Activated CD8-positive, alpha-beta memory T cell treated with anti-CD3 and anti-CD28 coated beads, Interleukin-2, amount 50 U/mL, for 48 hours (primary cell): ENCODE data around the gene SMCO2.
"Not testable (repeated sequence)": the region's sequence is repeated elsewhere in the genome, so short reads cannot be mapped to it uniquely, and the experiment has no call there.

Experiments used
- DNase-seq: peaks from one replicate; pipeline ENCODE4 v3.0.0-alpha.2; 2020

The SMCO2 gene

GRCh38 chr12:27530157-27530922, 83.8 kb downstream of the SMCO2 start:
- DNase-seq, result no peak

- DNase-seq, result no peak
These were observed 85.4 kb downstream of the SMCO2 start for GRCh38 chr12:27531896-27532295.

DNA sequence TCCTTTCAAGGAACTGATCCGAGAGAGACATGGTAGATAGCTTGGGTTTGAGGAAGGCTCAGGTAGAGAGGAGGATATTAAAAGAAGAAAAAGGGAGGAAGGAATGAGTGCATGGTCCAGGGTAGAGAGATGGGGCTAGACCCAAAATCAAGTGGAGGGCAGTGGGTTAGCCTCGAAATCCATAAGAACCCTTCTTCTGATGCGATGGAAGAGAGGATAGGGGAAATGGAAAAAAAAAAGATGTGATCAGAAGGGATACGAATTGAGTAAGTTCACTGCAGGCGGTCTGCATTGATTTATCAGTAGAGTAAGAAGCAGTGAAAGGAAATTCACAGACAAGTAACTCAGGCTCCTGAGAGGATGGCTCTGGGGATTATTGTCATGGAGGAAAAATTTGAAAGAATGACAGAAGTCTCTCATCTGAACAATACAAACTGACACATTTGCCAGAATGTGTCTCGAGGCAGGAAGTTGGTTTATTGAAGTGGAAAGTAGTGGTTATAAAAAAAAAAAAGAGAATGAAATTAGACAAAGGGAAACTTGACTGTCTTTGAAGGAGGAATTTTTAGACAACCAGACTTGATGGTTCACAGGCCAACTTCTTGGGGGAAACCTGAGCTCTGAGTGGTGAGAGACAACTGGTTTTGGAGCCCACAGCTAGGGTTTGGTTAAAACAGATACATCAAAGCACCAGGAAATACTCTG, 87.7 kb downstream of the SMCO2 start:
- no peak for DNase-seq

DNA sequence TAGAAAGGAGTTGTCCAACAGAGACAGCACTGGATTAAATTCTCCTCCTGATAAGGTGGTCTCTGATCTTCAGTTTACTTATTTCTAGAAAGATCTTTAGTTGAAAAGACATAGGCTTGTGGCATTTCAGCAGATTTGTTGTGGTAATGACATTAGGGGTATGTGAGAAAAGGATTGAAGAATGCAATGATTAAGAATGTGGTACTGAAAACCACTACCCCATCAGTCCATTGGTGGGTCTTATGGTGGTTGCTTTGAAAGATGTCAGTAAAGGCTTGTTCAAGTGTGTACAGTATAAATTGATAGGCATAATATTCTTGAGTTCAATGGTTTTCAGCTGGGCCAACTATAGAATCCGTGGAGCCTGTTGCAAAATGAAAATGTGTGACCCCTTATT, 88.2 kb downstream of the SMCO2 start:
- DNase-seq, result no peak

- DNase-seq, result no peak
These were observed 88.8 kb downstream of the SMCO2 start for GRCh38 chr12:27535318-27535717.

GRCh38 chr12:27537855-27538675, 91.5 kb downstream of the SMCO2 start:
- DNase-seq, result no peak

GRCh38 chr12:27539191-27539631, 92.7 kb downstream of the SMCO2 start:
- no peak for DNase-seq

DNA sequence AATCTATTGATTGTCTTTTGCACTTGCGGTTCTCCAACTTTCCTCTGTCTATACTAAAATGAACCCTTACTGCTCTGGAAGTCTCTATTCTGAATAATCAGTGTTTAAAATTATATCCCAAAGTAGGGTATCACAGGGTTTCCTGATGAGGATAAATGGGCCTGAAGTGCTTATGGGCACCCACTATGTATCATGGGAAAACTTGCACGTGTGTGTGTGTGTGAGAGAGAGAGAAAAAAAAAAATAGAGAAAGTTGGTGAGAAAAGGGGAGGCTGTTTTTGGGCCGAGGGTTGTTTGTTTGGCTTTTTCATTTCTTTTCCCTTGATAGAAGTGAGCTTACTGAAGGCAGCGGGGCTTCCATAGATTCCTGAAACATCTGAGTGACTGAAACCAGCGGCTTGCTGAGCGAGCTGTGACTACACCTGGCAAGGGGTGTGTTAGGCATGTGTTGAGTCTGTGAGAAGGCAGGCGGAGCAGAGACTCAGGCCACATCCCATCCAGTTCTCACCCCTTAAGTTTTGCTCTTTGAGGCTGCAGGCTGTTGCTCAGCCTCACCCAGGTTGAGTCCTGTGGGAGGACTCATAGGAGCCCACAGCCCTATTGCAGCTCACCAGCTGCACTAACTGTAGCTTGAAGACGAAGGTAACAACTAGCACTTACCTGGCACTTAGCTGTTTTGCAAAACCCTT, 94.6 kb downstream of the SMCO2 start:
- no peak for DNase-seq

DNA sequence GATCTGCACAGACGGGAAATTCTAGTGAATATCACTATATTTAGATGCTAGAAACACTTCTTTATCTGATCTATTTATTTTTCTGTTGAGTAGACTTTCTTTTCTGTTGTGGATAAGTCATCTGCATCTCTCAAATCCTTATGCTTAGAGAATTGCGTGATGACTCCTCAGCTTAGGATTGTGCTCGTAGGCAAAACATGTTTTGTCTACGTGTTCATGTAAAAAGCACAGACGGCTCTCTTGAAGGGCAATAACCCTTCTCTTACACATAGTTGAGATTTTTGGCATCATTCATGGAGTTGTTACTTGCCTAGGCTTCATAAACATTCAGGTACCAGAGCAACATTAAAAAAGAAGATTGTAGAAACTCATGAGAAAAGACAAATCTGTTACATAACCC, 96.1 kb downstream of the SMCO2 start:
- DNase-seq, result no peak

DNA sequence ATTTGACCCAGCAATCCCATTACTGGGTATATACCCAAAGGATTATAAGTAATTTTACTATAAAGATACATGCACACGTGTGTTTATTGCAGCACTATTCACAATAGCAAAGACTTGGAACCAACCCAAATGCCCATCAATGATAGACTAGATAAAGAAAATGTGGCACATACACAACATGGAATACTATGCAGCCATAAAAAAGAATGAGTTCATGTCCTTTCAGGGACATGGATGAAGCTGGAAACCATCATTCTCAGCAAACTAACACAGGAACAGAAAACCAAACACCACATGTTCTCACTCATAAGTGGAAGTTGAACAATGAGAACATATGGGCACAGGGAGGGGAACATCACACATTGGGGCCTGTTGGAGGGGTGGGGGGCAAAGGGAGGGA, 98.3 kb downstream of the SMCO2 start:
- not testable (repeated sequence) for DNase-seq

DNA sequence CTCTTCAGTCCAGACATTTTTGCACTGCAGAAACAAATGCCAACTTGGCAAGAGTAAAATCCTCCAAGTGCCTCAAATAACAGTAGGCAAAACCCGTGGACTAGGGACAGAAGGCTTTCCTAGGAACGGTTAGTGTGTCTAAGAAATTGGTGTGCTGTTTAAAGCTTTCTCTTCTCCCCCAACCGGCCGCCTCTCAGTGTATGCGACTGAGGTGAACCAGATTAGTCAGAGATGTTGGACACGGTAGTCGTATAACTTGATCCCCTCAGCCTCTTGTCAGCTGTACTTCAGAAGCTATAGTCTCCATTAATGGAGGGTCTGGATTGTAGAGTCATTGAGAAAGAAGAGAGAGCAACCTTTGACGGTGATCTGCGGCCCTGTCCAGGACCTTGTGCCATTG, 99.1 kb downstream of the SMCO2 start:
- no peak for DNase-seq

DNA sequence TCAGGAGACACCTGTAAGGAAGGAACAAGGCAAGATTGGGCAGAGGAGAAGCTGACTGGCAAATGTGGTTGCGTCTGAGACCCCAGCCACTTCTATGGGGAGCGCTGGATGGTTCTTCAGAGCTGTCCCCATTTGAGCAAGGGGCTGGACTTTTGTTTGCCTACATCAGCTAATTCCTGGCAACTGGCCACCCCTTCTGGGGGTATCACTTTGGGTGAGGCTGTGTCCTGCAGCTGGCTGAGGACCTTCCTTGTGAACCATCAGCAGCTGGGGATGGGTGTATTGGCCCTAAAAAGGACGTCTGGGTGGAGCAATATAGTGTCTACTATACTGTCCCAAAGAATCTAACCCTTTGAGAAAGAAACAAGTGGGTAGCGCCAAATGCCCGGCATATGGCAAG, 101.1 kb downstream of the SMCO2 start:
- no peak for DNase-seq

DNA sequence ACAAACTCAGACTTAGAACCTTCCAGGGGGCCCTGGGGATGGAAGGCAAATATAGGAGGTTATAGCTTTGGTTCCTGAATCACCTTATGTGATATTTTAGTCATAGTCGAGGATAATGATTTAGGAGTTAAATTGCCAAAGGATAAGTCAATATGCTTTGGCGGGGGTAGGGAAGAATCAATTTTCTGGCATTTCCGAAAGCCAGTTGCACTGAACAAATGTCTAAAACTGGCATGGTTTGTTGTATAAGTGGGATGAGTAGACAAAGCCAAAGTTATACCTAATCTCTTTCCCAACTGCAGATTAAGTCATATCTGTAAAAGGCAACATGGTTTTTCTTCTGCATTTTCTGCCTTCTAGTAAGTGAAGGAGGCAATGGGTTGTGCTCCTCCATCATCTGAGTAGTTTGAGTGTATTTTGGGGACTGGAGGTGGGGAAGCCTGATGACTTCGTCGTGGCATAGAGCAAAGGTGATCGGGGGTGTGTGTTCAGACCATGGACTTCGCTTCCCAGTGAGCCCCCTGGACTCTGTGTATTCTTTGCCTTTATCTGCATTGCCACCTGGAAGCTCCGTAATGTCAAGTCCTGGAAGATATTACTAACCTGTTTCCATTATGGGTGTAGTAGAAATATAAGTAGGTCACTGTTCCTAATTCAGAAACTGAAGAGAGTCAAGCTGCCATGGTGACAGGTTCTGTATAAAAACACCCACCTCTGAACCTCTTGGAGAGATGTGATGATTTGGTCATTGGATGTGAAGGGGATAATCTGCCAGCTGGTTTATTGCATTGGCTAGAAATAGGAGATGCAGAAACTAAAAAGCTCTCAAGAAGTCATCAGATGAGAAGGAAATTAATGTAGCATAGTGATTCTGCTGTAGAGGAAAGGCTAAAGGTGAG, 102.0 kb downstream of the SMCO2 start:
- no peak for DNase-seq

DNA sequence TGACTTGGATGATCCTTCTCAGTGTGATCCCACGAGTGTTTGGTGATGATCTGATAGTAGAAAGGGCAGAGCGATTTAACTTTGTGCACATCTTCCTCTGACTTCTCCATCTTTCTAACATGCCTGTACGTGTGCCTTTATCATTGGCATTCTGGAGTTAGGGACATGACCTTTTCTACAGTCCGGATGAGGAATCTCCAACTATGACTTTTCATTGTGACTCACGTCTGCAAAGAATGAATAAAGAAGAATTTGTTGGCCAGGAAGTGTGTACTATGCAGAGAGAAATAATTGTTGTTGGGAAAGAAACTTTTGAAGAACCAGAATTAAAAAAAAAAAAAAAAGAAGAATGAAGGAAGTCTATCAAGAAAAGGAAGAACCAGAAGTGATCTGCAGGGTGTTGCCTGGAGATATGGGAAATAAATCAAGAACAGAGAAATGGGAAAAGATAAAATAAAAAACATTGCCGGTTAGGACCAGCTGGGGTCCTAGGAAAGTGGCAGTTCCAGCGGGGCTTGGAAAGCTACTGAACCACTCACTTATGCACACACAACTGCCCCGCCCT, 102.8 kb downstream of the SMCO2 start:
- no peak for DNase-seq

GRCh38 chr12:27549801-27550652, 103.5 kb downstream of the SMCO2 start:
- no peak for DNase-seq

DNA sequence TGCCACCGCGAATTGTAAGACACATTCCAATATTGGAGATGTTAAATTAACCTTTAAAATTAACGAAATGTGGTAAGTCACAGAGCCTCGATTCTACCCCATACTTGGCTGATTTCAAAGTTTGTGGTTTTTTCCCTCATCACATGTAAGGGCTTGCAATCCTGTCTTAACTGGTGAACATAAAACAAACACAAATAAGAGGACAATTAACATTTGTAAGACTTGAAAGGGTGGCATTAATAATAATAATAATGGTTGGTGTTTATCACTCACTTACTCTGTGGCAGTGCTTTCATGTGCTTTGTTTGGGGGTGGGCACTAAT, 104.1 kb downstream of the SMCO2 start:
- no peak for DNase-seq

- DNase-seq, result no peak
These were observed 104.8 kb downstream of the SMCO2 start for GRCh38 chr12:27551172-27551840.
